HEK293 (cell line): ENCODE results near the gene MAML3.
A peak's percentile ranks its signal among the peaks of the same experiment; 100 is the strongest.

Experiments used
- CTCF ChIP-seq: fragments of 450-650 bp; formaldehyde crosslinking; IDR thresholded peaks from 2 replicates; pipeline ENCODE4 v1.5.1; 2016; ENCODE audit warnings: missing biosample characterization, missing genetic modification characterization
- IKZF3 ChIP-seq: fragments of 450-650 bp; IDR thresholded peaks from 2 replicates; pipeline ENCODE4 v1.5.0; 2018; ENCODE audit warnings: missing biosample characterization, mild to moderate bottlenecking, missing genetic modification characterization, moderate library complexity
- KLF10 ChIP-seq: fragments of 450-650 bp; IDR thresholded peaks from 2 replicates; pipeline ENCODE4 v1.5.1; 2018; ENCODE audit warnings: missing biosample characterization, mild to moderate bottlenecking, missing genetic modification characterization
- MEIS1 ChIP-seq: sonication (generic); formaldehyde crosslinking; IDR thresholded peaks from 2 replicates; pipeline ENCODE4 v1.8.1; 2022; ENCODE audit warnings: missing genetic modification reagents, mild to moderate bottlenecking, borderline replicate concordance
- YY2 ChIP-seq: fragments of 450-650 bp; formaldehyde crosslinking; IDR thresholded peaks from 2 replicates; pipeline ENCODE4 v1.5.1; 2016; ENCODE audit warnings: missing biosample characterization, missing genetic modification characterization
- ZBTB17 ChIP-seq: fragments of 450-650 bp; formaldehyde crosslinking; IDR thresholded peaks from 2 replicates; pipeline ENCODE4 v1.5.1; 2016; ENCODE audit warnings: missing biosample characterization, missing genetic modification characterization
- ZBTB49 ChIP-seq: fragments of 450-650 bp; formaldehyde crosslinking; IDR thresholded peaks from 2 replicates; pipeline ENCODE4 v1.5.1; 2016; ENCODE audit warnings: missing biosample characterization, missing genetic modification characterization, low read depth
- ZNF138 ChIP-seq: fragments of 450-650 bp; formaldehyde crosslinking; IDR thresholded peaks from 2 replicates; pipeline ENCODE4 v1.5.1; 2016; ENCODE audit warnings: missing biosample characterization, missing genetic modification characterization, borderline replicate concordance
- ZNF23 ChIP-seq: fragments of 450-650 bp; formaldehyde crosslinking; IDR thresholded peaks from 2 replicates; pipeline ENCODE4 v1.5.1; 2016; ENCODE audit warnings: missing biosample characterization, missing genetic modification characterization, borderline replicate concordance
- ZNF366 ChIP-seq: fragments of 450-650 bp; formaldehyde crosslinking; conservative IDR thresholded peaks from 2 replicates; pipeline ENCODE4 v1.5.1; 2016; ENCODE audit warnings: missing biosample characterization, missing genetic modification characterization
- ZNF416 ChIP-seq: fragments of 450-650 bp; formaldehyde crosslinking; IDR thresholded peaks from 2 replicates; pipeline ENCODE4 v1.5.1; 2016; ENCODE audit warnings: missing biosample characterization, missing genetic modification characterization
- ZNF529 ChIP-seq: fragments of 450-650 bp; formaldehyde crosslinking; IDR thresholded peaks from 2 replicates; pipeline ENCODE4 v1.5.1; 2017; ENCODE audit warnings: missing genetic modification characterization, missing biosample characterization; ENCODE audit not compliant: insufficient replicate concordance
- ZNF580 ChIP-seq: fragments of 450-650 bp; formaldehyde crosslinking; IDR thresholded peaks from 2 replicates; pipeline ENCODE4 v1.5.1; 2016; ENCODE audit warnings: missing biosample characterization, missing genetic modification characterization
- ZNF600 ChIP-seq: fragments of 450-650 bp; formaldehyde crosslinking; IDR thresholded peaks from 2 replicates; pipeline ENCODE4 v1.5.1; 2016; ENCODE audit warnings: missing biosample characterization, missing genetic modification characterization
- ZNF792 ChIP-seq: fragments of 450-650 bp; formaldehyde crosslinking; IDR thresholded peaks from 2 replicates; pipeline ENCODE4 v1.5.1; 2016; ENCODE audit warnings: missing biosample characterization, missing genetic modification characterization
- TF ChIP-seq, protein P1 (sequence below): fragments of 450-650 bp; formaldehyde crosslinking; optimal IDR thresholded peaks from 2 replicates; pipeline ENCODE3; 2016; ENCODE audit warnings: missing biosample characterization, mild to moderate bottlenecking, missing genetic modification characterization
- TF ChIP-seq, protein P2 (sequence below): fragments of 450-650 bp; formaldehyde crosslinking; conservative IDR thresholded peaks from 2 replicates; pipeline ENCODE4 v1.5.1; 2016; ENCODE audit warnings: low read depth, missing biosample characterization, missing genetic modification characterization

Gene MAML3

DNA sequence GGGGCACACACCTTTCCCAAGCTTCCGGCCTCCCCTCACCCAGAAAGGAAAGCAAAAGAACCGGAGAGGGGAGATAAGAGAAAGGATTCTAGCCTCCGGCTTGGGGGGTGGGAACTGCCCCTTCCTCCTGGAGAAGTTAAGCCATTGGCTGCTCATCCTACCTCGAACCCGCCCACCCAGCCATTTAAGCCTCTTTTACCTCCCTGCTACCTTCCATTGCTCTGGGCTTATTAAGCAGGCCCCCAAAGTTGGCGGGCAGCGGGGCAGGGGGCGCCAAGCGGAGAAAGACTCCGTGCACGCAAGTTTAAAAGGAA is 2.3 kb downstream of the MAML3 start (continued):
- TF ChIP-seq, protein P1, sequence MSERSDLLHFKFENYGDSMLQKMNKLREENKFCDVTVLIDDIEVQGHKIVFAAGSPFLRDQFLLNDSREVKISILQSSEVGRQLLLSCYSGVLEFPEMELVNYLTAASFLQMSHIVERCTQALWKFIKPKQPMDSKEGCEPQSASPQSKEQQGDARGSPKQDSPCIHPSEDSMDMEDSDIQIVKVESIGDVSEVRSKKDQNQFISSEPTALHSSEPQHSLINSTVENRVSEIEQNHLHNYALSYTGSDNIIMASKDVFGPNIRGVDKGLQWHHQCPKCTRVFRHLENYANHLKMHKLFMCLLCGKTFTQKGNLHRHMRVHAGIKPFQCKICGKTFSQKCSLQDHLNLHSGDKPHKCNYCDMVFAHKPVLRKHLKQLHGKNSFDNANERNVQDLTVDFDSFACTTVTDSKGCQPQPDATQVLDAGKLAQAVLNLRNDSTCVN (tag by site-specific recombination), result peak; percentile 39
- TF ChIP-seq ZNF580 (tag by site-specific recombination) (peak; percentile 89; the same call in 1 of the 2 replicates), KLF10 (tag by site-specific recombination) (peak; percentile 67), ZBTB17 (peak; percentile 37; the same call in 1 of the 2 replicates), ZNF366 (peak; percentile 39), MEIS1 (CRISPR knock-in tag) (no peak), ZNF23 (tag by site-specific recombination) (no peak), ZNF792 (tag by site-specific recombination) (no peak), ZNF138 (no peak), YY2 (tag by site-specific recombination) (no peak), ZNF600 (no peak), ZNF416 (tag by site-specific recombination) (no peak), CTCF (tag by site-specific recombination) (no peak), ZBTB49 (tag by site-specific recombination) (no peak), IKZF3 (peak; percentile 89), ZNF529 (tag by site-specific recombination) (no peak)
- TF ChIP-seq, protein P2, sequence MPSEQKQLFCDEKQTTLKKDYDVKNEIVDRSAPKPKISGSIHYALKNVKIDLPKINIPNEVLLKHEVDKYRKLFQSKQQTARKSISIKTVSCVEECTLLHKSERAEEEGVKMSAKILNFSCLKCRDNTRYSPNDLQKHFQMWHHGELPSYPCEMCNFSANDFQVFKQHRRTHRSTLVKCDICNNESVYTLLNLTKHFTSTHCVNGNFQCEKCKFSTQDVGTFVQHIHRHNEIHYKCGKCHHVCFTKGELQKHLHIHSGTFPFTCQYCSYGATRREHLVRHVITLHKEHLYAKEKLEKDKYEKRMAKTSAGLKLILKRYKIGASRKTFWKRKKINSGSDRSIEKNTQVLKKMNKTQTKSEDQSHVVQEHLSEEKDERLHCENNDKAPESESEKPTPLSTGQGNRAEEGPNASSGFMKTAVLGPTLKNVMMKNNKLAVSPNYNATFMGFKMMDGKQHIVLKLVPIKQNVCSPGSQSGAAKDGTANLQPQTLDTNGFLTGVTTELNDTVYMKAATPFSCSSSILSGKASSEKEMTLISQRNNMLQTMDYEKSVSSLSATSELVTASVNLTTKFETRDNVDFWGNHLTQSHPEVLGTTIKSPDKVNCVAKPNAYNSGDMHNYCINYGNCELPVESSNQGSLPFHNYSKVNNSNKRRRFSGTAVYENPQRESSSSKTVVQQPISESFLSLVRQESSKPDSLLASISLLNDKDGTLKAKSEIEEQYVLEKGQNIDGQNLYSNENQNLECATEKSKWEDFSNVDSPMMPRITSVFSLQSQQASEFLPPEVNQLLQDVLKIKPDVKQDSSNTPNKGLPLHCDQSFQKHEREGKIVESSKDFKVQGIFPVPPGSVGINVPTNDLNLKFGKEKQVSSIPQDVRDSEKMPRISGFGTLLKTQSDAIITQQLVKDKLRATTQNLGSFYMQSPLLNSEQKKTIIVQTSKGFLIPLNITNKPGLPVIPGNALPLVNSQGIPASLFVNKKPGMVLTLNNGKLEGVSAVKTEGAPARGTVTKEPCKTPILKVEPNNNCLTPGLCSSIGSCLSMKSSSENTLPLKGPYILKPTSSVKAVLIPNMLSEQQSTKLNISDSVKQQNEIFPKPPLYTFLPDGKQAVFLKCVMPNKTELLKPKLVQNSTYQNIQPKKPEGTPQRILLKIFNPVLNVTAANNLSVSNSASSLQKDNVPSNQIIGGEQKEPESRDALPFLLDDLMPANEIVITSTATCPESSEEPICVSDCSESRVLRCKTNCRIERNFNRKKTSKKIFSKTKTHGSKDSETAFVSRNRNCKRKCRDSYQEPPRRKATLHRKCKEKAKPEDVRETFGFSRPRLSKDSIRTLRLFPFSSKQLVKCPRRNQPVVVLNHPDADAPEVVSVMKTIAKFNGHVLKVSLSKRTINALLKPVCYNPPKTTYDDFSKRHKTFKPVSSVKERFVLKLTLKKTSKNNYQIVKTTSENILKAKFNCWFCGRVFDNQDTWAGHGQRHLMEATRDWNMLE (tag by site-specific recombination), result no peak
